Activated B cell treated with CpG ODN at 0.5 μM for 24 hours (primary cell): Measurements from ENCODE around the gene ABCD3. TPM values are rescaled to one million over a fixed set of nuclear protein-coding genes. Genes with fewer than 3 reads are reported as not detected.

Experiments used
- ATAC-seq: fragments of 200-7000 bp; cut with Tn5 transposase; one replicate; pipeline ENCODE4 v1.10.0; 2021; ENCODE audit warnings: low read depth, mild to moderate bottlenecking, moderate library complexity
- CTCF ChIA-PET: fragments of 350-600 bp; sonication (Branson Sonifier 250); formaldehyde crosslinking; loops from one replicate; lab custom pipeline; 2021; ENCODE audit warnings: antibody characterized with exemption; lab: Charles Lee
- POLR2A ChIA-PET: fragments of 350-600 bp; sonication (Branson Sonifier 250); formaldehyde crosslinking; loops from one replicate; lab custom pipeline; 2021; ENCODE audit warnings: antibody characterized with exemption; lab: Charles Lee
- DNase-seq: peaks from one replicate; pipeline ENCODE4 v3.0.0; 2022
- H3K27ac Mint-ChIP-seq: one replicate; pipeline ENCODE4 v1.8.0; 2020; ENCODE audit warnings: mixed read lengths
- H3K27me3 Mint-ChIP-seq: one replicate; pipeline ENCODE4 v1.8.0; 2021; ENCODE audit warnings: mixed read lengths
- H3K36me3 Mint-ChIP-seq: one replicate; pipeline ENCODE4 v1.8.0; 2021; ENCODE audit warnings: low read depth, mixed read lengths
- H3K4me1 Mint-ChIP-seq: one replicate; pipeline ENCODE4 v1.8.0; 2021; ENCODE audit warnings: mixed read lengths
- H3K4me3 Mint-ChIP-seq: one replicate; pipeline ENCODE4 v1.8.0; 2020; ENCODE audit warnings: mild to moderate bottlenecking, mixed read lengths
- H3K9me3 Mint-ChIP-seq: one replicate; pipeline ENCODE4 v1.8.0; 2020; ENCODE audit warnings: mixed read lengths
- intact Hi-C: fragments of 100-400 bp; cut with micrococcal nuclease; formaldehyde crosslinking; loops from one replicate; pipeline ENCODE4 v1.15.1; 2024
- total RNA-seq: library from RNA; stranded (reverse); gene quantifications from 2 replicates; pipeline ENCODE4 v1.2.3, GENCODE V29; 2022
- TF ChIP-seq, protein P1 (sequence below): fragments of 200-600 bp; IDR thresholded peaks from one replicate; pipeline ENCODE4 v1.8.0; 2022; ENCODE audit warnings: antibody characterized with exemption, mild to moderate bottlenecking

Gene ABCD3
- total RNA-seq, 1 donor from 2014 or later: 23.2 TPM

DNA sequence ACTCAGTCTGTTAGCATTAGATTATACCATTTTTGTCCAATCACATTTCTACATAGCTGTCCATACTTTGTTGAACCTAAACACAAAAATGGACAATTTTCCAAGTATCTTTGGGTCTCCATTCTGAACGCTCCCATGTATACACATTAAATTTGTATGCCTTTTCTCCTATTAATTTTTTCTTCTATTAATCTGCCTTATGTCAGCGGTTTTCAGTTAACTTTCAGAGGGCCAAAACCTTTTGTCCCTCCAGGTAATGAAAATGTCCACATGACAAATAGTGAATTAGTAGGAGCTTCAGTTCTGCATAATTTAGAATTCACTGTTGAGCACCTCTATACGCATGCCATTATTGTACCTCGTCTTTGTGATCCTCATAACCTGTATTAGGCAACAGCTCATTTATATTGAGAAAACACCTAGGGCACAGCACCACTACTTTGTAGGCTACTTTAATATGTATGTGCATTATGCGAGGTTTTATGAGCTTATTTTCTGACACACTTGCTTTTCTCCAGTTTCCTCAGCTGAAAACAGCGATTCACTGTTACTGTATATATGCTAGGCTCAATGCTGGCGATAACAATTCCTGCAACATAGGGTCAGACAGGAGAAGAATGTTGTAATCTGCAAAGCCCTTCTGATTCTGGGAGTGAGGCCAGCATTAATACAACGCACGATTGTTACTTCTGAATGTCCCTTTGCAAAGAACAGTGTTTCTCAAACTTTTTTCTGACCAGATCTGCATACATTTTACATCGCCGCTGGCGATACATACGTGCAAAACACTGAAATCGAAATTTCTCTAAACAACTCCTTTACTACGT is 1.1 kb upstream of the ABCD3 start:
- TF ChIP-seq, protein P1, sequence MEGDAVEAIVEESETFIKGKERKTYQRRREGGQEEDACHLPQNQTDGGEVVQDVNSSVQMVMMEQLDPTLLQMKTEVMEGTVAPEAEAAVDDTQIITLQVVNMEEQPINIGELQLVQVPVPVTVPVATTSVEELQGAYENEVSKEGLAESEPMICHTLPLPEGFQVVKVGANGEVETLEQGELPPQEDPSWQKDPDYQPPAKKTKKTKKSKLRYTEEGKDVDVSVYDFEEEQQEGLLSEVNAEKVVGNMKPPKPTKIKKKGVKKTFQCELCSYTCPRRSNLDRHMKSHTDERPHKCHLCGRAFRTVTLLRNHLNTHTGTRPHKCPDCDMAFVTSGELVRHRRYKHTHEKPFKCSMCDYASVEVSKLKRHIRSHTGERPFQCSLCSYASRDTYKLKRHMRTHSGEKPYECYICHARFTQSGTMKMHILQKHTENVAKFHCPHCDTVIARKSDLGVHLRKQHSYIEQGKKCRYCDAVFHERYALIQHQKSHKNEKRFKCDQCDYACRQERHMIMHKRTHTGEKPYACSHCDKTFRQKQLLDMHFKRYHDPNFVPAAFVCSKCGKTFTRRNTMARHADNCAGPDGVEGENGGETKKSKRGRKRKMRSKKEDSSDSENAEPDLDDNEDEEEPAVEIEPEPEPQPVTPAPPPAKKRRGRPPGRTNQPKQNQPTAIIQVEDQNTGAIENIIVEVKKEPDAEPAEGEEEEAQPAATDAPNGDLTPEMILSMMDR: no peak
- intact Hi-C loops: loop anchor here (5.0 to 10.0 kb wide), 5 partner anchors 510 to 1070 kb away; partner anchors contain the start of genes BCAR3, CNN3, DR1 and FNBP1L
- no peak overlapping the region for H3K4me3 Mint-ChIP-seq
- no peaks in the 10 kb centered on the region for H3K36me3 Mint-ChIP-seq
- CTCF ChIA-PET: no interaction called here
- no peak for DNase-seq
- no peak overlapping the region for H3K27ac Mint-ChIP-seq
- no peaks in the 10 kb centered on the region for H3K27me3 Mint-ChIP-seq
- POLR2A ChIA-PET: interaction anchor here (0.6 kb wide), 1 partner anchor 37 kb away, joined by 5 read pairs; no protein-coding TSS in a partner anchor
- no peaks in the 10 kb centered on the region for H3K9me3 Mint-ChIP-seq
- ATAC-seq: no peak
- H3K4me1 Mint-ChIP-seq: peaks cover 17% of the 10 kb centered on the region

DNA sequence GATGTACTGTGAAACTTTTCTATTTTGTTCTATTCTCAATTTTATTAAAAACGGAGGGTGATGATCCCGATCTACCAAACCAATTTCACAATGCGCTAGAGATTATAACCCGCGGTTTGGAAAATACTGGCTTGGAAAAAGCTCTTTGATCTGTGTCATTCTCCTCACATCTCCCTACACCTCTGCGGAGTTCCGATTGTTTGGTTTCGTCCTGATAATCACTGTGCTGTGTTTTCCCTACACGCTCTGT is 536 bp upstream of the ABCD3 start:
- TF ChIP-seq, protein P1: no peak
- CTCF ChIA-PET: no interaction called here

DNA sequence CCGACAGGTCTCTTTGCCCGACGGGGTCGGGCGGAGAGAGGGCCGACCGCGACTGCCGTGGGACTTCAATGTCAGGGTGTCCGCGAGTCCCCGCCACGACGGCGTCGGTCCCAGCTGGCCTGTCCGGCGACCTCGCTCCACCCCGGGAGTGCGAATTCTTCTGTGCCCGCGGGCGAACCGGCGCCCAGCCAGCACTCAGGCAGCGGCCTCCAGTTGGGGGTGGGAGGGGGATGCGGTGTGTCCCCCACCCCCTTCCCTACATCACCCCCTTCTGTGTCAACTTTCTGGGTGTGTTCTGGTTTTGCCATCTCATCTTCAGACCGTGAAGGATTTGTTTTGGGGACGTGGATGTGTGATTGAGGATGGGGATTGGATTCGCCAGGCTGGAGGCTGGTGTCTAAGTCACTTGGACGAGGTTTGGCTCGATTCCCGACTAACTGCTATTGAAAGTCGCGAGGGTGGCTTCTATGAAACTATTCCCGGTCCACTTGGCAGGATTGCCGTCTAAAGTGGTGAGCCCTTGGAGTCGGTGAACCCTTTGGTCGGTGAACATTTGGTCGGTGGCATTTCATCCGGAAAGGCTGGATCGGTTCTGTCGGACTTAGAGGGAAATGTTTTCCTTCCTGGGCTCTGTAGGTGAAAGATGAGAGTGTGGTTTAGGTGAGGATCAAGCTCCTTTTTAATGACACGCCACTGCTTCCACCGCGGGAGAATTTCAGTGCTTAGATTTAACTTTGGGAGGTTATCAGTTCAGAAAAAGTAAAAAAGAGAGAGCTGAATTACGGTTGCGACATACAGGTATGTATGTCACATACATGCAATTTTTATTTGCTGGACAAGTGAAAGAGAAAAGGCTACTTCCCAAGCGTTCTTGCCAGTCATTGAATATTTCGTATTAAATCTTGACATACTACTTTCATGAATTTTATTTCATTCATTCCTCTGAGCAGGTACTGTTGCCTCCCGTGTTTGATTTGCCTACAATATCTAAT is 771 bp downstream of the ABCD3 start:
- intact Hi-C loops: loop anchor here (1.0 to 10.0 kb wide), 11 partner anchors 374 to 1634 kb away; partner anchors contain the start of genes ALG14, BCAR3, CNN3 and DR1
- H3K9me3 Mint-ChIP-seq: no peaks in the 10 kb centered on the region
- TF ChIP-seq, protein P1: no peak
- no peak overlapping the region for H3K4me3 Mint-ChIP-seq
- DNase-seq: peak; percentile 20
- H3K36me3 Mint-ChIP-seq: no peaks in the 10 kb centered on the region
- H3K27ac Mint-ChIP-seq: no peak overlapping the region
- ChIA-PET POLR2A (interaction anchor here (1.0 kb wide), 1 partner anchor 1238 kb away, joined by 3 read pairs; no protein-coding TSS in a partner anchor), CTCF (no interaction called here)
- peaks cover 17% of the 10 kb centered on the region for H3K4me1 Mint-ChIP-seq
- ATAC-seq: no peak
- H3K27me3 Mint-ChIP-seq: no peaks in the 10 kb centered on the region

More for the DNA sequence above, 536 bp upstream of the ABCD3 start:
- ATAC-seq: no peak
- POLR2A ChIA-PET: no interaction called here
- H3K36me3 Mint-ChIP-seq: no peaks in the 10 kb centered on the region
- H3K9me3 Mint-ChIP-seq: no peaks in the 10 kb centered on the region
- no peaks in the 10 kb centered on the region for H3K27me3 Mint-ChIP-seq
- no peak overlapping the region for H3K4me3 Mint-ChIP-seq
- no peak for DNase-seq
- intact Hi-C loops: loop anchor here (5.0 to 10.0 kb wide), 5 partner anchors 510 to 1070 kb away; partner anchors contain the start of genes BCAR3, CNN3, DR1 and FNBP1L
- peaks cover 17% of the 10 kb centered on the region for H3K4me1 Mint-ChIP-seq
- H3K27ac Mint-ChIP-seq: no peak overlapping the region

DNA sequence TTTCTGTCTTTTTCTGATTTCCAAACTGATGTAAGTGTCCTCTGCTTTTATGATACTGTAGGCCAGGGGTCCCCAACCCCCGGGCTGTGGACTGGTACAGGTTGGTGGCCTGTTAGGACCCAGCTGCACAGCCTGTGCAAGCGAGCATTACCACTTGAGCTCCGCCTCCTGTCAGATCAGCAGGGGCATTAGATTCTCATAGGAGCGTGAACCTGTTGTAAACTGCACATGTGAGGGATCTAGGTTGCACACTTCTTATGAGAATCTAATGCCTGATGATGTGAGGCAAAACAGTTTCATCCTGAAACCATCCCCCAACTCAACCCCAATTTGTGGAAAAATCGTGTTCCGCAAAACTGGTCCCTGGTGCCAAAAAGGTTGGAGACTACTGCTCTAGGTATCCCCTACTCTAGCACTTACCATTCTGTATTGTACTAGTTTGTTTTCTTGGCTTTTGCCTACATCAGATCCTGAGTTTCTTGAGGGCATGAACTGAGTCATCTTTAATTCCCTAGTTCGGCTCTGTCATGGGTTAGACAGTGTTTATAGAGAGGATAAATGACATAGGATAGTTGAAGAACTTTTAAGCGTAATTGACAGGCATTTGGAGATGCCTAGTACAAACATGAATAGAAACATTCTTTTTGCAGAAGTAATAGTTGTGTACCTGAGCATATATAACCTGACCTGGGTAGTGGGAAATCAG is 4.1 kb downstream of the ABCD3 start:
- ChIA-PET CTCF (no interaction called here), POLR2A (no interaction called here)
- H3K27ac Mint-ChIP-seq: no peak overlapping the region
- H3K9me3 Mint-ChIP-seq: no peaks in the 10 kb centered on the region
- H3K4me1 Mint-ChIP-seq: peaks cover 23% of the 10 kb centered on the region
- no peaks in the 10 kb centered on the region for H3K27me3 Mint-ChIP-seq
- no peaks in the 10 kb centered on the region for H3K36me3 Mint-ChIP-seq
- intact Hi-C loops: no loop called here
- DNase-seq: no peak
- TF ChIP-seq, protein P1: no peak
- no peak for ATAC-seq
- H3K4me3 Mint-ChIP-seq: no peak overlapping the region
